ENCODE measurements around the gene ZNF511.

GRCh38 chr10:133354672-133355240, 46.0 kb downstream of the ZNF511 start:
- TF ChIP-seq, protein P1, sequence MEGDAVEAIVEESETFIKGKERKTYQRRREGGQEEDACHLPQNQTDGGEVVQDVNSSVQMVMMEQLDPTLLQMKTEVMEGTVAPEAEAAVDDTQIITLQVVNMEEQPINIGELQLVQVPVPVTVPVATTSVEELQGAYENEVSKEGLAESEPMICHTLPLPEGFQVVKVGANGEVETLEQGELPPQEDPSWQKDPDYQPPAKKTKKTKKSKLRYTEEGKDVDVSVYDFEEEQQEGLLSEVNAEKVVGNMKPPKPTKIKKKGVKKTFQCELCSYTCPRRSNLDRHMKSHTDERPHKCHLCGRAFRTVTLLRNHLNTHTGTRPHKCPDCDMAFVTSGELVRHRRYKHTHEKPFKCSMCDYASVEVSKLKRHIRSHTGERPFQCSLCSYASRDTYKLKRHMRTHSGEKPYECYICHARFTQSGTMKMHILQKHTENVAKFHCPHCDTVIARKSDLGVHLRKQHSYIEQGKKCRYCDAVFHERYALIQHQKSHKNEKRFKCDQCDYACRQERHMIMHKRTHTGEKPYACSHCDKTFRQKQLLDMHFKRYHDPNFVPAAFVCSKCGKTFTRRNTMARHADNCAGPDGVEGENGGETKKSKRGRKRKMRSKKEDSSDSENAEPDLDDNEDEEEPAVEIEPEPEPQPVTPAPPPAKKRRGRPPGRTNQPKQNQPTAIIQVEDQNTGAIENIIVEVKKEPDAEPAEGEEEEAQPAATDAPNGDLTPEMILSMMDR (IDR thresholded peaks at IDR 0.05), result no peak
- TF ChIP-seq POLR2A (IDR thresholded peaks at IDR 0.05), result no peak
